Renal cortex interstitium (tissue), 11 donors: Measurements from ENCODE around the gene SGSM1. TPM values are rescaled to one million over a fixed set of nuclear protein-coding genes. Genes with fewer than 3 reads are reported as not detected.

Experiments
- DNase-seq, 11 donors: peaks; one replicate each; pipeline ENCODE4 v3.0.0-alpha.2; 2013; ENCODE audit warnings: low read depth in 9 of 11, low spot score in 4 of 11; ENCODE audit errors: extremely low read depth in 1 of 11
- polyA plus RNA-seq, 3 donors: library from polyadenylated mRNA; unstranded; fragments of 120-200 nt; gene quantifications; one replicate each; pipeline ENCODE4 v1.2.1, GENCODE V29; 2013; ENCODE audit not compliant: insufficient read length in 3 of 3

SGSM1 gene
- polyA plus RNA-seq, 3 donors: 1.9 to 2.7 (median 2.2) TPM

DNA sequence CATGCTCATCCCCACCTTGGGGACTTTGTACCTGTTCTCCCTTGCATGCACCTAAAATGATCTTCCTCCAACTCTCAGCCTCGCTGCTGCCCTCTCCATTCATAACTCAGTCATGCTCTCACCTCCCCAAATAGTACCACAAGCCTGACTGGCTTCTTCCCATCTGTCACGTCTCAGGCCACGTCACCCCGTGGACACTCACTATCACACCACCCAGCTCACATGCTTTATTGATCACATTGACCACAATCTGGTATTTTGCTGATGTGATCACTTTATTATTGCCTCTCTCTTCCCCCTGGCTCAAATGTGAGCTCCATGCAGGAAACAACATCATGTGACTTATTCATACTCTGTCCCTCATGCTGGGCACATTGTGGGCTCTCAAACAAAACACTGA is 9.2 kb upstream of the SGSM1 start:
- DNase-seq: no peak

DNA sequence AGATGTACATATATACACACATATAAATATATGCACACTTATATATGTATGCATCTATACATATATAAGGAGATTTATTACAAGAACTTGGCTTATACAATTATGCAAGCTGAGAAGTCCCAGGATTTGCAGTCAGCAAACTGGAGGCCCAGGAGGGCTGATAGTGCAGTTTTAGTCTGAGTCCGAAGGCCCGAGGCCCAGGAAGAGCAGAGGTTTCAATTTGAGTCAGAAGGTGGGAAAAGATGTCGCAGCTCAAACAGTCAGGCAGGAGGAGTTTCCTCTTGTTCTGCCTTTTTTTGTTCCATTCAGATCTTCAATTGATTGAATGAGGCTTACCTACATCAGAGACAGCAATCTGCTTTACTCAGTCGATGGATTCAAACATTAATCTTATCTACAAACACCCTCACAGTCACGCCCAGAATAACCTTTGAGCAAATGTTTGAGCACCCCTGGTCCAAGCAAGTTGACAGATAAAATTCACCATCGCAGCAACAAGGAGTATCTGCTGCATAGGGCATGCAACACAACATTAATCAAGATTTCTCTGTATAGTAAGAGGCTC is 4.0 kb upstream of the SGSM1 start:
- no peak for DNase-seq

DNA sequence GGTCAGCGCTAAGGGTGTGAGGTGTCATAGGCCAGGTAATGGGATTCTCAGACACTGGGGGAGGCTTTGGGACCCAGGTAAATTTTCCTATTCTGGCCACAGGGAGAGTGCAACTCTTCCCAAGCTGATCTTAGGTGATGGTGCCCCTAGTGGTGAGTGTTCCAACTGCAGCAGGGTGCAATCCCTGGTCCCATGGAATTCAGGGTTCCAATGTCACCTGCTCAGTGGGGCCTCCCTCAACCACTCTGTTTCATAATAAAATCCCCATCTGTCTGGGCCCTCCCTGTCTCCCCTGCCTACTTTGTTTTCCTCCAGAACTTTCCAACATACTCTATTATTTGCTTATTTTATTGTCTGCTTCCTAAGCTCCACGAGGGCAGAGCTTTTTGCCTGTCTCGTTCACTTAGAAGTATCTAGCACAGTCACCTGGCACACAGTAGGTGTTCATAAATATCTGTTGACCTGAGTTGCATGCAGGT is 2.9 kb upstream of the SGSM1 start:
- peak in 2 of 11 donors; percentile 18 to 31 for DNase-seq

DNA sequence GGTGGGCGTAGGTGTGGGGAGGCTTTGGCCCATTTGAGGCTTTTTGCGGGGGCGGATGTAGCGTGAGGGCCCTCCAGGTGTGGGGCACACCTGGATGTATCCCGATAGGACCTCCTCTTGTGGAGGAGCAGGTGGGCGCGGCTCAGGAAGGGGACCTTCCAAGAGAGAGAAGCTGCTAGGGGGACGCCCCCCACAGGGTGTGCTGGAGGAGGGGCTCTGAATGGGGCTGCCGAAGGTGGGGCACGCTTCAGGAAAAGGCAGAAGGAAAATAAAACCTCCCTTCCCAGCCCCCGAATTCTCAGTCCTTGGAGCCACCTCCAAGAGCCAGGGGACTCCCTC is 621 bp downstream of the SGSM1 start:
- no peak for DNase-seq

DNA sequence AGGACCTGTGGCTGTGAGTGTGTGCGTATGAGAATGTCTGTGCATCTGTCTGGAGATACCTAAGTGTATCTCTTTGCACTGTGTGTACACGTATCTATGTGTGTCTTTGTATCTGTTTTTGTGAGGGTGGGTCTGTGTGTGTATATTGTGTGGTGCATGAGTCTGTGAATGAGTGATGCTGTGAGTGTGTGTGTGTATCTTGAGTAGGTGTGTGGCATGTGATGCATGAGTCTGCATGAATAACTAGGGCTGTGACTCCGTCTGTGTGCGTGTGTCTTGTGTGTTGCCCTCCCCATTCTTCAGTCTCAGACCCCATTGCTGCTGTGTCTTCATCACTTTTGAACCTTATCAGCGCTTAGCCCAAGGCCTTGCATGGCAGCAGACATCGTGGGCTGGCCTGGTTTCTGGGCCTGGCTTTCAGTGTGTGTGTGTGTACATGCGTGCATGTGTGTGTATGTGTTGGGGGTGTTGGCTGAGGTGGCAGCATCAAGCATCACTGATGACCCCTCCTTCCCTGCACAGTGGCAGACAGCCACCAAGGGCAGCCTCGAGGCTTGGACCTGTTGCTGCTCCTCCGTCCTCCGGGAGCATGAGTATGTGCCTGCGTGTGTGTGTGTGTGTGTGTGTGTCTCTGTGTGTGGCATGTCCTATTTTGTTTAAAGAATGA is 1.4 kb downstream of the SGSM1 start:
- peak in 1 of 11 donors; percentile 33 for DNase-seq

DNA sequence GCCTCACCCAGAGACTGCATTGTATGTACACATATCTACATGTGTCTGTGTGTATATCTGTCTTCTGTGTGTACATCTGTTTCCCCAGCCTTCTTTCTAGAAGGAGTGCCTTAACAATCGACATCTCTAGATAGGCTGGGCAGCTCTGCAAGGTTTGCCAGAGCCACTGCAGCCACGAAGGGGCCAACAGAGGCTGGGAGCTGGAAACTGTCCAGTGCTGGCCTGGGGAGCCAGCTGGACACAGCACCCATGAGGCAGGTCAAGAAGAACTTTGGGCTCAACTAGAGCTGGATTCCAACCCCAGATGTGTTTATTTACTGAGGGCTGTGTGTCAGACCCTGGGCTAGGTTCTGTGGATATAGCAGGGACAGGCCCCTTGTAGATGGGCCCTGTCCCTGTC is 3.3 kb downstream of the SGSM1 start:
- no peak for DNase-seq

DNA sequence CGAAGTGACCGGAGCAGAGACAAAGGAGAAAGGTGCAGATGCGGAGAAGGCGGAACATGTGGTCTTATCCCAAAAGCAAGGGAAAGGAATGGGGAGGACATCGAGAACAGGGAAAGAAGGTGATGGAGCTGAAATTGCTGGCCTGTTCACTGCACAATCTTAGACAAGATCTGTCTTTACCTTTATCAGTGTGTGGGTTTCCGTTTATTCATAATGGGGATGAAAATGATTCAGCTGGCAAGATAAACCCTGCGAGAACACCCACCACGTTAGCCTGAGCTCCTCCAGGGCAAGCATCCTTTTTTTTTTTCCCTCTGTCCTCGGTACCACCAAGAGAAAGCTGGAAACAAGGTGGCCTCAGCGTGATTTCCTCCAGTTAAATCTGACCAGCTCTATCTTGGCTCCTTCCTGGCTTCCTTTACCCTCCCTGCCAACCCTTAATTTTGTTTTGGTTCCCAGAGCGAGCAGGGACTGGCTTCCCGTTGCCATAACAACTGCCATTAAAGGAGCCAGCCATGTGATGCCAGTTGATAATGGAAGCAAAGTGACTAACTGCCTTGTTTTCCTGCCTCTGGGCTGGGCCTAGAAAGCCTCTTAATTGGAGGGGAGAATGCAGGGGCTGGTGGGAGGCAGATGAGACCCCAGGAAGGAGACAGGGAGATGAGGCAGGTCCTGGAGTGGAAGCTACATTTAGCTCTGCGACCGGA is 4.2 kb downstream of the SGSM1 start:
- DNase-seq: peak in 2 of 11 donors; percentile 30 to 38

DNA sequence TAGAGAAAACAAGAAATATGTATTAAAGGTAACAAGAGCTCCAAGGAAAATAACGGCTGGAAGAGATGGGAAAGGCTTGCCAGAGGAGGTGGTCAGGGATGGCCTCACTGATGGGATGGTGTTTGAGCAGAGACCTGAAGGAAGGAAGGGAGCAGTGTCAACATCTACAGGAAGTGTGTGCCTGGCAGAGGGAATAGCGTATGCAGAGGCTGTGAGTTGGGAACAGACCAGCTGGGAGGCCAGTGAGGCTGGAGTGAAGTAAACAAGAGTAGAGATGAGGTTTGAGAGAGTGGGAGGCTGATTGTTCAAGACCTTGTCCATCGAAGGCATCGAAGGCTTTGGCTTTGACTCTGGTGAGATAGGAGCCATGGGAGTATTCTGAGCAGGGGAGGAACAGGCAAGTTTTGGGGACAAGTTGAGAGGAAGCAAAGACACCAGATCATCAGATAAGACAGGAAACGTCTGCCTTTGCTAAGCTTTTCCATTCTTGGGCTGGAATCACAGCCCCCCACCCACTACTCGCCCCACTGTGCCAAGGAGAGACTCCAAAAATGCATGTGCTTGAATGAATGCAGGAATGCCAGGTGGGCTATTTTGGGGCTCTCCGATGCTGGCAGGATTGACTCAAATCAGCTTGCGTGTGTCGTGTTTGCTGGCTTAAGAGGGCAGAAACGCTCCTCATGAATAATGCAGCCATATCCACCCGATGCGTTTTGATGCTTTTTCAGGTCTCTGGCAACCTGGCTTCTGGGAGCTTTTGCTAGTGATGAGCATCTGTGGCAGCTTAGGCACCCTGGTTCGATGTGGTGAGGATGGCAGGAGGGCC is 7.2 kb downstream of the SGSM1 start:
- DNase-seq: no peak

DNA sequence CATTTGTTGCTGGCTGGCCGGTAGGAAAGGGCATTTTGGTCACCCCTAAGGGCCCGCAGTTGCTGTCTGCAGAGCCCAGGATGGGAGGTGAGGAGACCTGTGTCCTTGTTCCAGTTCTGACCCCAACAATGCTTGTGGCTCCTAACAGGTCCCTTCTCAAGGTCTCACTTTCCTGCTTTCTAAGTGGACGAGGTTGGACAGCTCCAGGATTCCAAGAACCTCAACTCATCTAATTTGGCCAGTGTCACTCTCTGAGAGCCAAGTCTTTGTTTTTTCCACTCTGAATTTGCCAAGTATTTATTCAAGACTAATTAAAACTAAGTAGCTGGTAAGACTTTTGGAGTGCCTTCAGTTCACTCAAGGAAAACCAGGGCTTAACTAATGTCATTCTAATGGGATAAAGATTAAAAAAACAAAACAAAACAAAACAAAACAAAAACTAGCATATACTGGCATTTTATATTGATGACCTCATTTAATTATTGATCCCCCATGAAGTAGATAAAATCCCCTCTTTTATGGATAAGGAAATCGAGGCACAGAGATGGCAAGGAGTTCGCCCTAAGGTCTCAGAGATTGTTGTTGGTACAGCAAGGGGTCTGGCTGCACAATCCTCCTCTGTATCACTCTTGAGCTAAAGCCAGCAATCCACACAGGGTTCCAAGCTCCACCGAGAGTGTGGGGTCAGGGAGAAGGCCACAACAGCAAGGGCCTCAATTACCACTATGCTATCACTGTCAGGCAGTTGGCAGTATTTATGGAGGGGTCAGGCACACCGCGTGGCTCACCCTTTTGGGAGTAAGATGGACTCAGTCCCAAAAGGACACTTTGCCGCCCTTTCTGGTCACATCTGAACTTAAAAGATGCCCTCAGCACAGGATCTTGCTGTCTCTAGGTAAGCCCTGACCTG is 8.1 kb downstream of the SGSM1 start:
- DNase-seq: no peak

DNA sequence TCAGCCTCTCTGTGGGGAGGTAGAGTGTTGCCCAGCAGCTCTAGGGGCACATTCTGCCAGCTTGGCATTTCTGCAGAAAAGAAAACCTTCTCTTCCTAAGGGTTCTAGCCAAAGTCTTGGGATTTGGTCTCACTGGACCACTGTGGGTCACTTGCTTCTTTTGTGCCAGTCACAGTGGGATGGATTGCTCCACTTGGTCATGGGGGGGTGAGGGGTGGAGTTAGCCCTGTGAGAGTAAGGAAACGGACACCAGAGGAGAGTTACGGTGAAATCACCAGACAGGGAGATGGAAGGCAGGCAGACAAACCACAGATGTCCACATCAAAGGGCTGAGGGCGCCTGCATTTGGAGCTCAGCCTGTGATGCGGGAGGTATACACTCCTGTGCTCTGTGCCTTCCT is 10.8 kb downstream of the SGSM1 start:
- DNase-seq: no peak

DNA sequence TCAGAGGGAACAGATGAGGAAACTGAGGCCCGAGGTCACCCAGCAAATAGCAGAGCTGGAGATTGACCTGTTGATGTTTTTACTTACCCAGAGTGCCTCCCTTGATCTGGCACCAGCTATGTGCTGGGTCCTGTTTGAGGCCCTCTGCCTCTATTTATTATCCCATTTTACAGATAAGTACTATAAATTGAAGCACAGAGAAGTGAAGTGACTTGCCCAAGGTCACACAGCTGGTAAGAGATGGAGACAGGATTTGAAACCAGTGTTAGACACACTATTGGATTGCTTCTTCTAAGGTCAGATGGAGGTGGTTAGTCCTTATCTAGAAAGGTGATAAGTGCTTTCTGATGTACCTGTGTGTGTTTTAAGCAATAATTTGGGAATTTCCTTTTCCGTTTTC is 13.5 kb downstream of the SGSM1 start:
- DNase-seq: no peak

DNA sequence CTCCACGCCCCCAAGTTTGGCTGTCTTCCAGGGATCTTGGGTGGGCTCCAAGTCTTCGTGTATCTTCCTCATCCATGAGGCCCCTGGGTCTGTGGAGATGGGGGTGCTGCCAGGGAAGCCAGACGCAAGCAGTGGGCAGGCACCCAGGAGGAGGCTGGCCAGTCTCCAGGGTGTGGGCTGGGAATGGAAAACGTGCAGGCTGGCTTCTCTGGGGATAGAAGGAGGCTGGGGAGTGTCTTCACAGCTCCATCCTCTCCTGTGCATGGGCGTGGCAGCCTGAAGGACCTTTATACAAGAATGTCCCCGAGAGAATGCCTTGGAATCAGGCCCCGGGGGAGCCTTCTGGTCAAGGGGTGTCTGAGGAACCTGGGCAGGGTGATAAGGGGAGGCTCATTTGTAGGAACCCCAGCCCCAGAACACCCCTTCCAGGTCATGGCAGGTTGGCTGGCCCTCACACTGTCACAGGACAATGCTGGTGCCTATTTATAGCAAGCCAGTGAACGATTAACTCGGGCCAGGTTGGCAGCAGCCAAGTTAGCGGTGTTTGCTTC is 14.0 kb downstream of the SGSM1 start:
- DNase-seq: no peak

DNA sequence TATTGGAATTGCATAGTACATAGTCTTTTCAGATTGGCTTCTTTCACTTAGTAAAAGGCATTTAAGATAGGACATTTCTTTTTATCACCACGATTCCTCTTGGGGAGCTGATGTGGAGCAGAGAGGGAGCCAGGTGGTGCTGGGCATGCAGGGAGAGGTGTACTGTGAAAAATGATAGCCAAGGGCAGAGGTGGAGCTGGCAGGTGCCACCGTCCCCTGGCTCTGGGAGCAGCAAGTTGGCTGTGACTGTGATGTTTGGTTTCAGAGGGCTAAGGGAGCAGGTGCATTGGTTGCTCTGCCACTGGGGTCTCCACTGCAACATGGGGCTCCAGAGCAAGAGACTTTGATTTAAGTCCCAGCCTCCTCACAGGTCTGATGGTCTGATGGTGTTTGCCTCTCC is 16.5 kb downstream of the SGSM1 start:
- no peak for DNase-seq

DNA sequence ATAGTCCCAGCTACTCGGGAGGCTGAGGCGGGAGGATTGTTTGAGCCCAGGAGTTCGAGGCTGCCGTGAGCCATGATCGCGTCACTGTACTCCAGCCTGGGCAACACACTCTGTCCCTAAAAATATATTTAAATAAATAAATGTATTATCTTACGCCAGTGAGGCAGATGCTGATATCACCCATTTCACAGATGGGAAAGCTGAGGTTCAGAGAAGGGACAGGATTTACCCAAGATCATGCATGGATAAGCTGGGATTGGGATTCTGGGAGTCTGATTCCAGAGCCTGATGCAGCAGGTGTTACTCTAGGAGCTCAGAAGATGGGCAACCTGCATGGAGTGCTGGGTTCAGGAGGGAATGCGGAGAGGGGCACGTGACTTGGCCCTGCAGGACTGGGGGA is 17.8 kb downstream of the SGSM1 start:
- no peak for DNase-seq

DNA sequence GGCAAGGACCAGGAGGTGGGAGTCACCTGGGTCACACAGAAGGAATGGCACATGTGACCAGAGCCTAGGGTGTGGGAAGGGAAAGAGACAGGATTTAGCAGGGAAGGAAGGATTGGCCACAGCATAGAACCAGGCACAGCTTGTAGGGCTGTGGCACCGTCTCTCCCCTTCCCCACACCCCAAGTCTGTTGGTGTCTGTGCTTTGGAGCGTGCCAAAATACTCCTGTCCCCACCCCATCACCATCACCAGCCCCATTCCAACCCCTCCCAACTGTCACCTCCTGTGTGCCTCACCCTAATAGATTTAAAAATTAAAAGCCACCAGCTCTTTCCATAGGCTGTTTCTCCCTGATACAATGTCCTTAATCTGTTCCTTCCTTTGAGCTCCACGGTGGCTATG is 18.2 kb downstream of the SGSM1 start:
- no peak for DNase-seq

DNA sequence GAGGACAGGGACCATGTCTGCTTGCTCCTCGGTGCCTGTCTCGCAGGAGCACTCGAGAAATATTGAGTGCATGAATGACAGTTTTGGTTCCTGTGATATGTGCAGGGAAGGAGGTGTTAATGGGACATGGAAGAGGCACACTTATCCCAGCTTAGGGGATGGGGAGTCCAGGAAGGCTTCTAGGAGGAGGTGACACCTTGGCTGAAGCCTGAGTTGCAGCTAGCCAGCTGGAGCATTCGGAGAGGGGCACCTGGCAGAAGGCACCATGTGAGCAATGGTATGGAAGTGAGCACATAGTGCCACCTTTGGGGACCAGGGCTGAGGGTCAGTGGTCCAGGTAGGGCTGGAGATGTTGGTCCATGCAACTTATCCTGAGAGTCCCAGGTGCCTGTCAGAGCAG is 18.9 kb downstream of the SGSM1 start:
- DNase-seq: no peak

DNA sequence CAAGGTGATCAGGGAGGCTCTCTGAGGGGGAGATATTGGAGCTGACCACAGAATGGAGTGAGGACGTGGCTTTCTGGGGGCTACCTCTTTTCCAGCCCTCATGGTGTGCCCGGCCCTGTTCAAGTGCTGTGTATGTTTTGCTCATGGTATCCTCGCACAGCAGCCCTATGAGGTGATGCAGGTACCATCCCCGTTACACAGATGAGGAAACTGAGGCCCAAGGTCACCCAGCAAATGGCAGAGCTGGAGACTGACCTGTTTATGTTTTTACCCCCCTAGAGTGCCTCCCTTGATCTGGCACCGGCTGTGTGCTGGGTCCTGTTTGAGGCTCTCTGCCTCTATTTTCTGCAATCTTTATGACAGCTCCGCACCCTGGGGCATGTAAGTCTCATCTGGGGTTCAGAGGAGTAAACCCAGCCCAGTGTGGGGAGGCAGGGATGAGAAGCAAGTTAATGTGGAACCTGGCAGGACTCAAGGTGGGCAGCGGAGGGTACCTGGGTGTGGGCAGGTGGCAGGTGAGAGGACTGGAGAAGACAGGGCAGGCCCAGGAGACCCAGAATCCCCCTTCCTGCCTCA is 20.8 kb downstream of the SGSM1 start:
- no peak for DNase-seq

DNA sequence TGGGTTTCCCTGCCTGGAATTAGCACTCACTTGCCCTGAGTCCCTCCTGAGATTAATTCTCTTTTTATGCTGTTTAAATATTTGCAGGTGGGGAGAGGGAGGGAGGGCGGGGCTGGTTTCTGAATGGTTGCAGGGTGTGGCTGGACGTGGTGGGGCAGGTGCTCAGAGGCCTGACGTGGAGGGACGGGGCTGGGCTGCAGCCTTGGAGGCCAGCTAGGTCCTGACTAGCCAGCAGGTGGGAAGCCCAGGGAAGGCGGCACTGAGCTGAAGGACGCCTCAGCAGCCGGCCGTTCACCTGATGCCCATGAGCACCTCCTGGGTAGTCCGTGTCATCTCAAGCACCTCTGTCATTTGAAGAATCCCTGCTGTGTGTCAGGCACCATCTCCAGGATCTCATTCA is 21.3 kb downstream of the SGSM1 start:
- DNase-seq: no peak
